Middle frontal gyrus (tissue), 1 donor: ENCODE measurements around the gene TRDMT1.

Experiments
- DNase-seq: peaks from one replicate; pipeline ENCODE4 v3.0.0-alpha.2; 2015; ENCODE audit warnings: low spot score; ENCODE audit errors: extremely low spot score

The TRDMT1 gene

GRCh38 chr10:17231788-17232187, 30.3 kb upstream of the TRDMT1 start:
- DNase-seq = no peak

DNA sequence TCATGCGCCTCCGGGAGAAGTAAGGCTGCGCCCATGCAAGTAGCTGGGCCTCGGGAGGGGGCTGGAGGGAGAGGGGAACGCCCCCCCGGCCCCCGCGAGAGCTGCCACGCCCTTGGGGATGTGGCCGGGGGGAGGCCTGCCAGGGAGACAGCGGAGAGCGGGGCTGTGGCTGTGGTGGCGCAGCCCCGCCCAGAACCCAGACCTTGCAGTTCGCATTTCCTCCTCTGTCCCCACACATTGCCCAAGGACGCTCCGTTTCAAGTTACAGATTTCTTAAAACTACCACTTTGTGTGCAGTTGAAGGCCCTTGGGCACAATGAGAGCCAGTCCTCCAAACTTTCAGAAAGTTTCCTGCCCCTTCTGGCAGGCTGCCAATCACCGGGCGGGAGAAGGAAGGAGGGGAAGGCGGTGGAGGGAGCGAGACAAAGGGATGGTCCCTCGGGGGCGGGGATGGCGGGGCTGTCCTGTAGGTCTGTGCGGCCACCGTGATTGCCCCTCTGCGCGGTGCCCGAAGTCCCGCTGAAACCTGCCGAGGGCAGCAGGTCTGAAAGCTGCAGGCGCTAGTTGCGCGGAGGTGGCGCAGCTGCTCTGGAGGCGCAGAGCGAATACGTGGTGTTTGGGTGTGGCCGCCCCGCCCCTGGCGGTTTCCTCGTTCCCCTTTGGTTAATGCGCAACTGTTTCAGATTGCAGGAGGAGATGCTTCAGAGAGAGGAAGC, 28.7 kb upstream of the TRDMT1 start:
- DNase-seq = no peak

DNA sequence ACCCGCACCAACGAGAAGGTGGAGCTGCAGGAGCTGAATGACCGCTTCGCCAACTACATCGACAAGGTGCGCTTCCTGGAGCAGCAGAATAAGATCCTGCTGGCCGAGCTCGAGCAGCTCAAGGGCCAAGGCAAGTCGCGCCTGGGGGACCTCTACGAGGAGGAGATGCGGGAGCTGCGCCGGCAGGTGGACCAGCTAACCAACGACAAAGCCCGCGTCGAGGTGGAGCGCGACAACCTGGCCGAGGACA, 28.2 kb upstream of the TRDMT1 start:
- DNase-seq = no peak

DNA sequence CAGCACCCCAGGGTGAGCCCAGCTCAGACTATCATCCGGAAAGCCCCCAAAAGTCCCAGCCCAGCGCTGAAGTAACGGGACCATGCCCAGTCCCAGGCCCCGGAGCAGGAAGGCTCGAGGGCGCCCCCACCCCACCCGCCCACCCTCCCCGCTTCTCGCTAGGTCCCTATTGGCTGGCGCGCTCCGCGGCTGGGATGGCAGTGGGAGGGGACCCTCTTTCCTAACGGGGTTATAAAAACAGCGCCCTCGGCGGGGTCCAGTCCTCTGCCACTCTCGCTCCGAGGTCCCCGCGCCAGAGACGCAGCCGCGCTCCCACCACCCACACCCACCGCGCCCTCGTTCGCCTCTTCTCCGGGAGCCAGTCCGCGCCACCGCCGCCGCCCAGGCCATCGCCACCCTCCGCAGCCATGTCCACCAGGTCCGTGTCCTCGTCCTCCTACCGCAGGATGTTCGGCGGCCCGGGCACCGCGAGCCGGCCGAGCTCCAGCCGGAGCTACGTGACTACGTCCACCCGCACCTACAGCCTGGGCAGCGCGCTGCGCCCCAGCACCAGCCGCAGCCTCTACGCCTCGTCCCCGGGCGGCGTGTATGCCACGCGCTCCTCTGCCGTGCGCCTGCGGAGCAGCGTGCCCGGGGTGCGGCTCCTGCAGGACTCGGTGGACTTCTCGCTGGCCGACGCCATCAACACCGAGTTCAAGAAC, 27.7 kb upstream of the TRDMT1 start:
- DNase-seq = no peak

DNA sequence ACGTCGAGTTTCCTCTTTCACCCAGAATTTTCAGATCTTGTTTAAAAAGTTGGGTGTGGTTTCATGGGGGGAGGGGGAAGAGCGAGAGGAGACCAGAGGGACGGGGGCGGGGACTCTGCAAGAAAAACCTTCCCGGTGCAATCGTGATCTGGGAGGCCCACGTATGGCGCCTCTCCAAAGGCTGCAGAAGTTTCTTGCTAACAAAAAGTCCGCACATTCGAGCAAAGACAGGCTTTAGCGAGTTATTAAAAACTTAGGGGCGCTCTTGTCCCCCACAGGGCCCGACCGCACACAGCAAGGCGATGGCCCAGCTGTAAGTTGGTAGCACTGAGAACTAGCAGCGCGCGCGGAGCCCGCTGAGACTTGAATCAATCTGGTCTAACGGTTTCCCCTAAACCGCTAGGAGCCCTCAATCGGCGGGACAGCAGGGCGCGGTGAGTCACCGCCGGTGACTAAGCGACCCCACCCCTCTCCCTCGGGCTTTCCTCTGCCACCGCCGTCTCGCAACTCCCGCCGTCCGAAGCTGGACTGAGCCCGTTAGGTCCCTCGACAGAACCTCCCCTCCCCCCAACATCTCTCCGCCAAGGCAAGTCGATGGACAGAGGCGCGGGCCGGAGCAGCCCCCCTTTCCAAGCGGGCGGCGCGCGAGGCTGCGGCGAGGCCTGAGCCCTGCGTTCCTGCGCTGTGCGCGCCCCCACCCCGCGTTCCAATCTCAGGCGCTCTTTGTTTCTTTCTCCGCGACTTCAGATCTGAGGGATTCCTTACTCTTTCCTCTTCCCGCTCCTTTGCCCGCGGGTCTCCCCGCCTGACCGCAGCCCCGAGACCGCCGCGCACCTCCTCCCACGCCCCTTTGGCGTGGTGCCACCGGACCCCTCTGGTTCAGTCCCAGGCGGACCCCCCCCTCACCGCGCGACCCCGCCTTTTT, 26.9 kb upstream of the TRDMT1 start, which contains the start of gene VIM:
Gene VIM (plus strand): TSS at position 151 of the 925 bp plus-strand sequence. CDS start 1,182 bp downstream, outside the sequence.
- DNase-seq = no peak

GRCh38 chr10:17227367-17228090, 26.1 kb upstream of the TRDMT1 start:
- no peak for DNase-seq

DNA sequence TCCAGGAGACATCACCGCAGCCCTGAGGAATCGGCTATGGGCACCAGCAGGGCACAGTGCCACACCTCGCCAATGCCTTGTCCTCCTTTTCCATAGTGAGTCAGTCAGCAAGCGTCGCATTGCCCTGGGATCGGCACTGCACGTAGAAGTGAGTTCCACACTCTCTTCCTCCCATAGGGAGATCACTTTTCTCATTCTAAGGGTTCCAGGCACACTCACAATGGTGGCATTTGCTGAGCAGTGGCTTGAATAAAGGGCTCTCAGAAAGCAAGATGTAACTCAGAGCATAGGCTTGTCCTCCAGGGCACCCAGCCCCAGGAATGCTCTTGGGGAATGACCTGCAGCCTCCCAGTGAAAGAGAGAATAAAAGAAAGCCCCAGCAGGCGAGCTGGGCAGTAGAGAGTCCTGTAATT, 25.4 kb upstream of the TRDMT1 start:
- DNase-seq = no peak

DNA sequence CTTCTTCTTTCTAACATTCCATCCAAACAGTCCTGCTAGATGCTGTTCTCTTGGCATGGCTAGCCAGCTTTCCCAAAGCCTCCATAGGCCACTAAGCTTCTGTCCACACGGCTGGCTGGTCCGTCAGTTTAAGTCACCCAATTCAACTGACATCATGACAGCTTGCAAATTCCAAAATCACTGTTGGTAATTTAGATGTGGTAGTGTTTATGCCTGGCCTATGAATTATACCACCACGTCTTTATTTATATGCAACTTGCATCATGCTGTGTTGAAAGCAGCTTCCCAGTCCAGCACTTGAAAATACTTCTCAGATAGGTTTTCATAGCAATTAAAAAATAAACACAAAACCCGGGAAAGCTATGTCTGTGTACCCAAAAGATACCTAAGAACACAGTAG, 24.3 kb upstream of the TRDMT1 start:
- DNase-seq = no peak

- DNase-seq = no peak
Observed at GRCh38 chr10:17222329-17222728, 20.9 kb upstream of the TRDMT1 start.

DNA sequence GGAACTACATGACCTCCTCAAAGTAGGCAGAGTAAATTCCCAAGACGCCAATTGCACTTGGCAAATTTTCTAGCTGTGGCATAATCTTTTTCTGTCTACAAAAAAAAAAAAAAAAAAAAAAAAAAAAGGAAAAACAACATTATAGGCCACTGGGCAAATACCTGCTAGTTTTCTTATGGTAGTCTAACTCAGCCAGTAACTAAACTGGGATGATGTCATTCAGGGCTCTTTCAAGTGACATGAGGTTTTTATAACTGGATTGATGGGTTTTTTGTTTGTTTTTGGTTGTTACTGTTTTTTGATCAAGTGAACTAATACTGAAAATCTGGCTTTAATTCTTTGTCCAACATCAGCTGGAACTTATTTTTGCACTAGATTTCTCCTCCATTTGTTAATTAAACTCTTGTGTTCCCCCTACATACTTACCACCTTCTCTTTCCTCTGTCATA, 19.2 kb upstream of the TRDMT1 start:
- no peak for DNase-seq

DNA sequence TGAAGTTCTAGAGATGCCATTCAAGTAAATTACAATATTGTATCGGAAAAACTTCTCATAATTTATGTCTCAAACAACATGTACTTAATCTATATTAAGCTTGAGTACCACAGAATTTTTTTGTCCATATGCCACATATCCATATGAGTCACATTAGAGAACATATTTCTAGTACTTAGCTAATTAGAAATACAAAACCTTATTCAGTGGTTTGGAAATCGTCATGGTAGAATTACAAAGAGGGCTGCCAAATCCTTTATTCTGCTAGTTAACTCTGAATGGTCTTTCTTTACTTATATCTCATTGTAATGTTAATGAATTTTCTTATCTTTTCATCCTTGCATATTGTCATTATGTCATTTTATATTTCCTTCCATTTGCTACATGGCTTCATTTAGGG, 17.6 kb upstream of the TRDMT1 start:
- DNase-seq = no peak

DNA sequence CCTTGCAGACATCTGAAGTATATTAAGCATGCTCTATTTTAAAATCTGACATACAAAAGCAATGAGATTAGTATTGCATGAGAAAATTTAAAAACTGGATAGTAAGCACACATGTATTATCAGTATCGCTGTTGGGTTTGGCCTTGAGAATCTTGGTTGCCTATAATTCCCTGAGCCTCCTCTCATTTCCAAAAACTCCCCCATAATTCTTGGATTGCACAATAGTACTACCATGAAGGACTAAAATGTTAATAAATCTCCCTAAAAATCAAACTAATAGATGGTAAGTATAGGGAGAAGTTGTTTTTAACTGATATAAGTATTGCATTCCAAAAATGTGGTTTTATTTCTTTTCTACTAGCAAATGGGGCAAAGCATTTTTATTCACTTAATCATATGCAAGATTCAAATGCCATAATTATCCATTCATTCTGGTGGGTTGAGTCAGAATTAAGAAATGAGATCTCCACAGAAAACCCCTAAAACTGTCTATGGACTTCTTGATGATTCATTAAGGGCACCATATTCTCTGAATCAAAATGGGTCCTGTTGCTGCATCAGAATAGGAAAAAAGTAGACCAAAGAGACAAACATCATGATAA, 16.3 kb upstream of the TRDMT1 start:
- no peak for DNase-seq

DNA sequence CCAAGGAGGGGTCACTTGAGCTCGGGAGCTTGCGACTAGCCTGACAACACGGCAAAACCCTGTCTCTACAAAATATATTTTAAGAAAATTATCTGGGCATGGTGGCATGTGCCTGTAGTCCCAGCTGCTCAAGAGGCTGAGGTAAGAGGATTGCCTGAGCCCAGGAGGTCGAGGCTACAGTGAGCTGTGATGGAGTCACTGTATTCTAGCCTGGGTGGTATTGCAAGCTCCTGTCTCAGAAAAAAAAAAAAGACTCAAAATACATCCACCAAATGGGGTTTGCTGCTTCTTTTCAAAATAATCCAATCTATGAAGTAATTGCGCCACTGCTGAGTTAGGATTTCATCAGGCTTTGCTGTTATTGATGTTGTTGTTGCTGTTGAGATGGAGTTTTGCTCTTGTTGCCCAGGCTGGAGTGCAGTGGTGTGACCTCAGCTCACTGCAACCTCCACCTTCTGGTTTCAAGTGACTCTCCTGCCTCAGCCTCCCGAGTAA, 15.5 kb upstream of the TRDMT1 start:
- DNase-seq = no peak

GRCh38 chr10:17216217-17216900, 14.9 kb upstream of the TRDMT1 start:
- DNase-seq = no peak

DNA sequence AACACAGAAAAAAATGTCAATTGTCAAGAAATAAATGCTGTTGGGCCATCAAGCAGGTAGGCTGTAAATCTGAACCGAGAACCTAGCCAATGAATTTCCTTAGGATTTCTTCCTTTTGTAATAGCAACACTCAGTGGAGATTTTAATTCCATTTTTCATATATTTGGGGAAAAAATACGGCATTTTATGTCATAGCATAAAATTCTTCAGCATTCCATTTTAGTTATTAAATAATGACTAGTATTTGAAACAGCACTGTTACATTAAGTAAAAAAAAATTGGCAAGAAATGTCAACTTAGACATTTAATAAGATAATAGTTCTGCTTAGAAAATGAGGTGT, 14.3 kb upstream of the TRDMT1 start:
- no peak for DNase-seq

- no peak for DNase-seq
Observed at GRCh38 chr10:17214971-17215781, 13.7 kb upstream of the TRDMT1 start.

DNA sequence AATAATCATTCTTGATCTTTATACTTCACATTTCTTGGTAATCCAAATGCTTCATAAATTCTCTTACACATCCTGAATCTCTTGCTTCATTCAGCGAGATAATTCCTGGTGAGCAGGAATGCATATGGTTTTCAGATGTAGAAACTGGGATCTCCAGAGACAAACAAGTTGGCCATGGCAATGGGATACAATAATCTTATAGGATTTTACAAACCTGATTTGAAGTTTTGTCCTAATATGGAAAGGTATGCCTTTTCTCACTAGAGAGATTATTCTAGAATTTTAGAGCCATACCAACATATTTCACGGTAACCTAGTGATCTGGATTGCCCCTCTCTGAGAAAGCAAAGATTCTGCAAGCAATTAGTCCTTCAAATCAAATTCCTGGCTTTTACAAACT, 13.1 kb upstream of the TRDMT1 start:
- DNase-seq = no peak

GRCh38 chr10:17213646-17214349, 12.3 kb upstream of the TRDMT1 start:
- no peak for DNase-seq

GRCh38 chr10:17212802-17213221, 11.3 kb upstream of the TRDMT1 start:
- no peak for DNase-seq
